Vagina (tissue), 2 donors: ENCODE results near the gene LAMC1.

Experiments
- POLR2AphosphoS5 ChIP-seq, 2 donors: sonication (generic); formaldehyde crosslinking; IDR thresholded peaks; one replicate each; pipeline ENCODE4 v1.9.0; 2017; ENCODE audit warnings: antibody characterized with exemption in 2 of 2, mild to moderate bottlenecking in 2 of 2, low read depth in 1 of 2; ENCODE audit not compliant: insufficient read depth in 1 of 2
- TF ChIP-seq, protein P1 (sequence below), 3 experiments: fragments of 450-650 bp in 2 of 3; fragments of 200-600 bp in 1 of 3; sonication (generic) in 1 of 3; IDR thresholded peaks; one replicate each; pipeline ENCODE4 v1.5.1; 2017 to 2019; ENCODE audit warnings: antibody characterized with exemption in 3 of 3, mild to moderate bottlenecking in 2 of 3, moderate library complexity in 2 of 3

DNA sequence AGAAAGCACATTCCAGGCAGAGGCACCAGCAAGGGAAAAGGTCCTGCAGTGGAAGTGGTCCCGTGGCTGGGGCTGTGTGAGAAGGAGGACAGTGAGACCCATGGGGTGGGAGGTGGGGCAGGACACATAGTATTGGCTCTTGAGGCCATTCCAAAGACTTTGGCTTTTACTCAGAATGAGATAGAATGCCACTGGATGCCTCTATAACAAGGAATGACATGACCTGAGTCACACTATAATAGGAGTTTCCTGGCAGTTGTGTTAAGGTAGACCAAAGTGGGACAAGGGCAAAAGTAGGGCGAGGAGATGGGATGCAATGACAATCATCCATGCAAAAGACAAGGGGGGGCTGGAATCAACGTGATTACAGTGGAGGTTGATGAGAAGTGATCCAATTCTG is 138.2 kb downstream of the LAMC1 start:
- no peak for TF ChIP-seq POLR2AphosphoS5 (IDR thresholded peaks at IDR 0.05; ENCODE audit: insufficient read depth in 1 of 2, low read depth in 1 of 2)
- TF ChIP-seq, protein P1, sequence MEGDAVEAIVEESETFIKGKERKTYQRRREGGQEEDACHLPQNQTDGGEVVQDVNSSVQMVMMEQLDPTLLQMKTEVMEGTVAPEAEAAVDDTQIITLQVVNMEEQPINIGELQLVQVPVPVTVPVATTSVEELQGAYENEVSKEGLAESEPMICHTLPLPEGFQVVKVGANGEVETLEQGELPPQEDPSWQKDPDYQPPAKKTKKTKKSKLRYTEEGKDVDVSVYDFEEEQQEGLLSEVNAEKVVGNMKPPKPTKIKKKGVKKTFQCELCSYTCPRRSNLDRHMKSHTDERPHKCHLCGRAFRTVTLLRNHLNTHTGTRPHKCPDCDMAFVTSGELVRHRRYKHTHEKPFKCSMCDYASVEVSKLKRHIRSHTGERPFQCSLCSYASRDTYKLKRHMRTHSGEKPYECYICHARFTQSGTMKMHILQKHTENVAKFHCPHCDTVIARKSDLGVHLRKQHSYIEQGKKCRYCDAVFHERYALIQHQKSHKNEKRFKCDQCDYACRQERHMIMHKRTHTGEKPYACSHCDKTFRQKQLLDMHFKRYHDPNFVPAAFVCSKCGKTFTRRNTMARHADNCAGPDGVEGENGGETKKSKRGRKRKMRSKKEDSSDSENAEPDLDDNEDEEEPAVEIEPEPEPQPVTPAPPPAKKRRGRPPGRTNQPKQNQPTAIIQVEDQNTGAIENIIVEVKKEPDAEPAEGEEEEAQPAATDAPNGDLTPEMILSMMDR (IDR thresholded peaks at IDR 0.05): no peak
